Measurements from ENCODE around the gene ETV3.

- TF ChIP-seq CTCF (IDR thresholded peaks at IDR 0.05) (no peak), POLR2A (IDR thresholded peaks at IDR 0.05) (no peak)
These were observed 27.5 kb downstream of the ETV3 start for GRCh38 chr1:157110686-157111085.

All from prostate gland (tissue), 2 donors.